HCT116 (cell line): Measurements from ENCODE around the gene EGR4. TPM values are rescaled to one million over a fixed set of nuclear protein-coding genes. Genes with fewer than 3 reads are reported as not detected.

Source experiments
- ATAC-seq: fragments of 200-7000 bp; cut with Tn5 transposase; 2 replicates; pipeline ENCODE4 v1.9.1; 2020; ENCODE audit warnings: mild to moderate bottlenecking, moderate library complexity
- BruUV-seq: library from RNA; stranded (reverse); fragments of 400-500 nt; replicated peaks from 2 replicates; lab custom pipeline; 2021; lab: Mats Ljungman, UMichigan
- CTCF ChIA-PET: fragments of 300-600 bp; sonication (Branson Sonifier 250); formaldehyde crosslinking; loops from one replicate; lab custom pipeline; 2021; ENCODE audit warnings: antibody characterized with exemption; lab: Charles Lee
- POLR2A ChIA-PET: fragments of 300-600, 350-600 bp; sonication (Branson Sonifier 250); formaldehyde crosslinking; loops from one replicate; lab custom pipeline; 2021; ENCODE audit warnings: antibody characterized with exemption; lab: Charles Lee
- RAD21 ChIA-PET, 2 experiments: fragments of 300-600 bp; sonication (Branson Sonifier 250); formaldehyde crosslinking; loops; one replicate each; lab custom pipeline; 2023; ENCODE audit warnings: low total read pairs in 2 of 2; ENCODE audit not compliant: uncharacterized antibody in 2 of 2, unreplicated experiment in 2 of 2, low non-redundant PET in 1 of 2; lab: Charles Lee
- DNase-seq: peaks from one replicate; pipeline ENCODE4 v3.0.0-alpha.2; 2010; ENCODE audit warnings: low read depth, low spot score
- H2AFZ ChIP-seq: fragments of 200-600 bp; shearing (Covaris generic), sonication (generic); 2 replicates; pipeline ENCODE4 v1.6.1; 2017; ENCODE audit warnings: low read depth, mixed run types, mixed read lengths, antibody characterized with exemption, low read length; ENCODE audit not compliant: poor library complexity, severe bottlenecking
- H3K27ac ChIP-seq: 2 replicates; pipeline ENCODE4 v1.5.1; 2012; ENCODE audit warnings: low read depth, low read length
- H3K27me3 ChIP-seq: fragments of 200-600 bp; sonication (generic); 2 replicates; pipeline ENCODE4 v1.6.1; 2016; ENCODE audit warnings: mixed run types, low read length, mixed read lengths; ENCODE audit not compliant: insufficient read depth
- H3K36me3 ChIP-seq, 2 experiments: fragments of 200-500 bp in 1 of 2; fragments of 200-600 bp in 1 of 2; sonication (Bioruptor generic) in 1 of 2; sonication (generic) in 1 of 2; 2 replicates each; pipeline versions ENCODE4 v1.5.1 to v1.6.1; 2014 to 2016; ENCODE audit warnings: low read length in 2 of 2, inconsistent platforms in 1 of 2, mixed read lengths in 1 of 2, mixed run types in 1 of 2; ENCODE audit not compliant: insufficient read depth in 2 of 2, control insufficient read depth in 1 of 2
- H3K4me1 ChIP-seq, 2 experiments: fragments of 200-600 bp in 1 of 2; sonication (generic) in 1 of 2; 2 replicates each; pipeline versions ENCODE4 v1.5.1 to v1.6.1; 2012 to 2017; ENCODE audit warnings: low read length in 2 of 2, inconsistent platforms in 1 of 2, mild to moderate bottlenecking in 1 of 2, mixed read lengths in 1 of 2, mixed run types in 1 of 2, moderate library complexity in 1 of 2; ENCODE audit not compliant: insufficient read depth in 2 of 2, control insufficient read depth in 1 of 2
- H3K4me2 ChIP-seq: fragments of 200-600 bp; sonication (generic); 2 replicates; pipeline ENCODE4 v1.6.1; 2017; ENCODE audit warnings: mixed run types, low read length, mixed read lengths
- H3K4me3 ChIP-seq, 2 experiments: fragments of 200-600 bp in 1 of 2; sonication (generic) in 1 of 2; replicated peaks in 1 of 2; 2 replicates each; pipeline ENCODE4 v1.5.1; 2011 to 2016; ENCODE audit warnings: low read length in 2 of 2, control low read depth in 1 of 2, low read depth in 1 of 2, mild to moderate bottlenecking in 1 of 2, mixed read lengths in 1 of 2, mixed run types in 1 of 2
- H3K79me2 ChIP-seq: fragments of 200-600 bp; sonication (generic); 2 replicates; pipeline ENCODE4 v1.6.1; 2017; ENCODE audit warnings: mild to moderate bottlenecking, mixed run types, low read length, moderate library complexity, mixed read lengths; ENCODE audit not compliant: insufficient read depth
- H3K9ac ChIP-seq: fragments of 200-600 bp; sonication (generic); 2 replicates; pipeline ENCODE4 v1.6.1; 2016; ENCODE audit warnings: low read length, mixed read lengths
- H3K9me2 ChIP-seq: fragments of 200-600 bp; sonication (generic), shearing (Covaris generic); 2 replicates; pipeline ENCODE4 v1.6.1; 2017; ENCODE audit warnings: mixed run types, mild to moderate bottlenecking, moderate library complexity; ENCODE audit not compliant: insufficient read depth
- H3K9me3 ChIP-seq, 2 experiments: fragments of 200-500 bp in 1 of 2; fragments of 200-600 bp in 1 of 2; sonication (Bioruptor generic) in 1 of 2; sonication (generic) in 1 of 2; 2 replicates each; pipeline ENCODE4 v1.6.1; 2014 to 2017; ENCODE audit warnings: low read length in 2 of 2, mixed read lengths in 2 of 2, inconsistent platforms in 1 of 2, low read depth in 1 of 2, mild to moderate bottlenecking in 1 of 2, mixed run types in 1 of 2, moderate library complexity in 1 of 2; ENCODE audit not compliant: control insufficient read depth in 1 of 2, insufficient read depth in 1 of 2
- H4K20me1 ChIP-seq: fragments of 200-600 bp; sonication (generic), shearing (Covaris generic); 2 replicates; pipeline ENCODE4 v1.6.1; 2017; ENCODE audit warnings: mixed run types, mild to moderate bottlenecking, moderate library complexity; ENCODE audit not compliant: insufficient read depth
- CEBPB ChIP-seq: IDR thresholded peaks from 2 replicates; pipeline ENCODE4 v1.6.1; 2012; ENCODE audit warnings: low read depth
- EGR1 ChIP-seq: IDR thresholded peaks from 2 replicates; pipeline ENCODE4 v1.6.1; 2012; ENCODE audit warnings: low read depth
- POLR2AphosphoS5 ChIP-seq: IDR thresholded peaks from 2 replicates; pipeline ENCODE4 v1.6.1; 2011; ENCODE audit warnings: mild to moderate bottlenecking, low read depth, low read length, moderate library complexity
- TCF7L2 ChIP-seq: IDR thresholded peaks from 2 replicates; pipeline ENCODE4 v1.7.0; 2011; ENCODE audit warnings: borderline replicate concordance, inconsistent platforms; ENCODE audit not compliant: insufficient read depth, insufficient read length; ENCODE audit errors: extremely low read depth
- ZNF274 ChIP-seq: fragments of 200-500 bp; sonication (Bioruptor generic); IDR thresholded peaks from 2 replicates; pipeline ENCODE4 v1.6.1; 2014; ENCODE audit warnings: mild to moderate bottlenecking, low read depth, low read length, inconsistent platforms
- intact Hi-C: fragments of 100-400 bp; cut with micrococcal nuclease; formaldehyde crosslinking; loops from 2 replicates; pipeline ENCODE4 v1.10.0; 2022
- total RNA-seq: library from RNA; stranded (reverse); gene quantifications from one replicate; pipeline ENCODE4 v1.2.1, GENCODE V29; 2021; ENCODE audit not compliant: unreplicated experiment
- TF ChIP-seq, protein P1 (sequence below): IDR thresholded peaks from 2 replicates; pipeline ENCODE4 v1.6.1; 2012; ENCODE audit warnings: low read depth
- TF ChIP-seq, protein P2 (sequence below): IDR thresholded peaks from 2 replicates; pipeline ENCODE4 v1.6.1; 2012

EGR4 gene
- total RNA-seq, 1 experiment from 2014 or later: 0.37 TPM

DNA sequence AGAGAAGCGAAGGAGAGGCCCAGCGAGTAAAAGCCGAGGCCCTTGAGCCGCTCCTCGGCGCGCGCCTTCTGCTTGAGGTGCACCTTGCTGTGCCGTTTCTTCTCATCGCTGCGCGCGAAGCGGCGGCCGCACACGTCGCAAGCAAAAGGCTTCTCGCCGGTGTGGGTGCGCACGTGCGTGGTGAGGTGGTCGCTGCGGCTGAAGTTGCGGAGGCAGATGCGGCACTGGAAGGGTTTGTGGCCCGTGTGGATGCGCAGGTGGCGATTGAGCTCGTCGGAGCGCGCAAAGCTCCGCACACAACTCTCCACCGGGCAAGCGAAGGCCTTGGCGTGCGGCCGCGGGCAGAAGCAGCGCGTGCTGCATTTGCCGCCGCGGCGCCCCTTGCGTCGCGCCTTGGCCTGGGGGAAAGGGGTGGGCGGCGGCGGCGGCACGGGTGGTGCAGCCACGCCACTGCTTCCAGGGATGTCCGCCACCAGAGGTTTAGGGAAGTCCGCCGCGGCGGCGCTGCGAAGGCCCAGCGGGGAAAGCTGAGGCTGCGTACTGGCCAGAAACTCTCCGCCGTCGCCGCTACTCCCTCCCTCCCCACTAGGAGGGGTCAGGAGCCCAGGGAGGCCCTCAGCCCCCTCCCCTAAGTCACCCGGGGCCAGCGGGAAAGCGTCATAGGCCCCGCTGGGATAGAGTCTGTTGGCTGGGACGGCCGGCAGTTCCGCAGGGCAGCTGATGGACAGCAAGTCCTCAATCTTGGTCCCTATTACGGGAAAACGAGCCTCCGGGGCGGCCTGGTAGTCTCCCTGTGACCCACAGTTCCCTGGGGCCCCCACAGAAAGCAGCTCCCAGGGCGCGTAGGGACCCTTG, 1.7 kb downstream of the EGR4 start:
- no peak for TF ChIP-seq CEBPB
- TF ChIP-seq, protein P1, sequence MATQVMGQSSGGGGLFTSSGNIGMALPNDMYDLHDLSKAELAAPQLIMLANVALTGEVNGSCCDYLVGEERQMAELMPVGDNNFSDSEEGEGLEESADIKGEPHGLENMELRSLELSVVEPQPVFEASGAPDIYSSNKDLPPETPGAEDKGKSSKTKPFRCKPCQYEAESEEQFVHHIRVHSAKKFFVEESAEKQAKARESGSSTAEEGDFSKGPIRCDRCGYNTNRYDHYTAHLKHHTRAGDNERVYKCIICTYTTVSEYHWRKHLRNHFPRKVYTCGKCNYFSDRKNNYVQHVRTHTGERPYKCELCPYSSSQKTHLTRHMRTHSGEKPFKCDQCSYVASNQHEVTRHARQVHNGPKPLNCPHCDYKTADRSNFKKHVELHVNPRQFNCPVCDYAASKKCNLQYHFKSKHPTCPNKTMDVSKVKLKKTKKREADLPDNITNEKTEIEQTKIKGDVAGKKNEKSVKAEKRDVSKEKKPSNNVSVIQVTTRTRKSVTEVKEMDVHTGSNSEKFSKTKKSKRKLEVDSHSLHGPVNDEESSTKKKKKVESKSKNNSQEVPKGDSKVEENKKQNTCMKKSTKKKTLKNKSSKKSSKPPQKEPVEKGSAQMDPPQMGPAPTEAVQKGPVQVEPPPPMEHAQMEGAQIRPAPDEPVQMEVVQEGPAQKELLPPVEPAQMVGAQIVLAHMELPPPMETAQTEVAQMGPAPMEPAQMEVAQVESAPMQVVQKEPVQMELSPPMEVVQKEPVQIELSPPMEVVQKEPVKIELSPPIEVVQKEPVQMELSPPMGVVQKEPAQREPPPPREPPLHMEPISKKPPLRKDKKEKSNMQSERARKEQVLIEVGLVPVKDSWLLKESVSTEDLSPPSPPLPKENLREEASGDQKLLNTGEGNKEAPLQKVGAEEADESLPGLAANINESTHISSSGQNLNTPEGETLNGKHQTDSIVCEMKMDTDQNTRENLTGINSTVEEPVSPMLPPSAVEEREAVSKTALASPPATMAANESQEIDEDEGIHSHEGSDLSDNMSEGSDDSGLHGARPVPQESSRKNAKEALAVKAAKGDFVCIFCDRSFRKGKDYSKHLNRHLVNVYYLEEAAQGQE: no peak
- TF ChIP-seq TCF7L2: no peak
- TF ChIP-seq ZNF274: no peak
- no peak for TF ChIP-seq EGR1
- no peak for TF ChIP-seq POLR2AphosphoS5
- TF ChIP-seq, protein P2, sequence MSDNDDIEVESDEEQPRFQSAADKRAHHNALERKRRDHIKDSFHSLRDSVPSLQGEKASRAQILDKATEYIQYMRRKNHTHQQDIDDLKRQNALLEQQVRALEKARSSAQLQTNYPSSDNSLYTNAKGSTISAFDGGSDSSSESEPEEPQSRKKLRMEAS: no peak
- Histone ChIP-seq H3K4me3 (no peak overlapping the region), H2AFZ (no peak overlapping the region), H3K4me2 (no peak overlapping the region), H3K27me3 (peaks cover 13% of the 10 kb centered on the region; the same call in 1 of the 2 replicates), H3K9me2 (no peaks in the 10 kb centered on the region), H4K20me1 (no peaks in the 10 kb centered on the region), H3K79me2 (no peaks in the 10 kb centered on the region), H3K9ac (no peak overlapping the region), H3K36me3 (no peaks in the 10 kb centered on the region), H3K9me3 (no peaks in the 10 kb centered on the region), H3K4me1 (peaks cover 10 to 24% of the 10 kb centered on the region in 2 experiments; a peak in 3 of 4 replicates), H3K27ac (no peak overlapping the region)
- RAD21 ChIA-PET: no interaction called here
- no TSS peak for BruUV-seq
- ATAC-seq (no peak), DNase-seq (no peak)
- CTCF ChIA-PET: interaction anchor here (3.4 kb wide), 1 partner anchor 69 kb away, joined by 13 read pairs; no protein-coding TSS in a partner anchor
- intact Hi-C loops: no loop called here
- POLR2A ChIA-PET: no interaction called here
